Spleen (tissue), 11 donors: ENCODE data around the gene ALPK3. TPM values are rescaled to one million over a fixed set of nuclear protein-coding genes. Genes with fewer than 3 reads are reported as not detected.

ENCODE experiments used
- DNase-seq: peaks from one replicate; pipeline ENCODE4 v3.0.0-alpha.2; 2020
- H3K27ac ChIP-seq, 8 donors: fragments of 200-600 bp; sonication (generic) in 7 of 8; 1 replicate in 4 of 8; 2 replicates in 4 of 8; pipeline versions ENCODE4 v1.5.0 to v1.8.0; 2016 to 2021; ENCODE audit warnings: inconsistent platforms in 4 of 8, mild to moderate bottlenecking in 4 of 8, moderate library complexity in 1 of 8
- H3K27me3 ChIP-seq, 7 donors: fragments of 200-600 bp; sonication (generic) in 6 of 7; replicated peaks in 1 of 7; 1 replicate in 4 of 7; 2 replicates in 3 of 7; pipeline versions ENCODE4 v1.5.0 to v1.8.0; 2016 to 2021; ENCODE audit warnings: inconsistent platforms in 3 of 7, mild to moderate bottlenecking in 1 of 7
- H3K36me3 ChIP-seq, 6 donors: fragments of 200-600 bp; sonication (generic) in 5 of 6; 1 replicate in 4 of 6; 2 replicates in 2 of 6; pipeline versions ENCODE4 v1.5.0 to v1.8.0; 2016 to 2021; ENCODE audit warnings: inconsistent platforms in 2 of 6
- H3K4me1 ChIP-seq, 6 donors: fragments of 200-600 bp; sonication (generic) in 5 of 6; 1 replicate in 3 of 6; 2 replicates in 3 of 6; pipeline versions ENCODE4 v1.5.0 to v1.8.0; 2016 to 2021; ENCODE audit warnings: inconsistent platforms in 3 of 6
- H3K4me3 ChIP-seq, 8 donors: fragments of 200-600 bp; sonication (generic) in 7 of 8; 1 replicate in 4 of 8; 2 replicates in 4 of 8; pipeline versions ENCODE4 v1.5.0 to v1.8.0; 2016 to 2021; ENCODE audit warnings: inconsistent platforms in 4 of 8, mild to moderate bottlenecking in 4 of 8, moderate library complexity in 2 of 8
- H3K9me3 ChIP-seq, 8 donors: fragments of 200-600 bp; sonication (generic) in 7 of 8; 1 replicate in 4 of 8; 2 replicates in 4 of 8; pipeline versions ENCODE4 v1.5.0 to v1.8.0; 2016 to 2021; ENCODE audit warnings: inconsistent platforms in 4 of 8
- CTCF ChIP-seq, 11 experiments: fragments of 200-600 bp in 7 of 11; fragments of 450-650 bp in 4 of 11; sonication (generic) in 4 of 11; IDR thresholded peaks in 8 of 11; conservative IDR thresholded peaks in 3 of 11; 1 replicate in 7 of 11; 2 replicates in 4 of 11; pipeline versions ENCODE4 v1.4.0 to v1.8.0; 2016 to 2021; ENCODE audit warnings: antibody characterized with exemption in 11 of 11, inconsistent platforms in 4 of 11, mild to moderate bottlenecking in 1 of 11
- POLR2A ChIP-seq, 3 donors: fragments of 450-650 bp; IDR thresholded peaks; one replicate each; pipeline ENCODE4 v1.5.1; 2017; ENCODE audit warnings: antibody characterized with exemption in 3 of 3, mild to moderate bottlenecking in 1 of 3
- POLR2AphosphoS5 ChIP-seq, 3 donors: sonication (generic); formaldehyde crosslinking; IDR thresholded peaks; one replicate each; pipeline ENCODE4 v1.5.1; 2017; ENCODE audit warnings: antibody characterized with exemption in 3 of 3
- WGBS, 5 donors: extraction: QIAGEN DNeasy Blood & Tissue Kit in 3 of 5; methylation state at CpG; one replicate each; pipeline versions ENCODE4 v1.1.5 to v1.1.7; 2013 to 2018; 5-methylcytosine and 5-hydroxymethylcytosine counted together
- intact Hi-C: fragments of 100-400 bp; cut with DNase I; formaldehyde crosslinking; loops from one replicate; pipeline ENCODE4 v1.15.0; 2023; ENCODE audit warnings: low total_unique reads
- polyA plus RNA-seq, 3 donors: library from polyadenylated mRNA; stranded (reverse); fragments of 200-250 nt; gene quantifications; one replicate each; pipeline ENCODE4 v1.2.1, GENCODE V29; 2013
- total RNA-seq, 7 donors: library from RNA; depleted of rRNA in 3 of 7; stranded (reverse); fragments of >200 nt in 3 of 7; fragmentation: NEBNext Ultra II Directional in 4 of 7; extraction: Animal tissue kit (Norgen Biotek cat#: 25700) in 4 of 7; gene quantifications; one replicate each; pipeline versions ENCODE4 v1.1.0 to v1.2.1, GENCODE V29; 2016 to 2021
- donor health status: healthy with polysubstance abuse.
- donor health status: DM: no; HTN: no; CAD: no; lungs with moderate emphysema.
- donor health status: DM: no; HTN: no; CAD: no.
- donor health status: Bipolar disorder and iron deficiency.
- donor health status: healthy.
- donor health status: DM: no; HTN: no; CAD: no.
- donor health status: DM: yes; HTN: yes; CAD: no.

Gene ALPK3
- total and polyA plus RNA-seq, 10 donors = 0.13 to 1.1 (median 0.73) TPM

- no peak overlapping the region for H3K4me3 ChIP-seq
- intact Hi-C loops = no loop called here
Measured at GRCh38 chr15:84800365-84800806, 16.8 kb upstream of the ALPK3 start.

GRCh38 chr15:84804005-84804900 is 12.9 kb upstream of the ALPK3 start:
- no peaks in the 10 kb centered on the region for H3K27me3 ChIP-seq
- WGBS, 5 donors = 76 to 88% (median 82%) methylated on average over 4 of the region's 4 CpGs
- peaks cover 0 to 87% (median 51%) of the 10 kb centered on the region in 6 donors for H3K36me3 ChIP-seq
- no peak overlapping the region for H3K4me3 ChIP-seq
- no peaks in the 10 kb centered on the region for H3K9me3 ChIP-seq
- TF ChIP-seq POLR2A (IDR thresholded peaks at IDR 0.05) = no peak
- no peak for TF ChIP-seq CTCF (IDR thresholded peaks at IDR 0.05 in 8 of 11, conservative IDR thresholded peaks at IDR 0.05 in 3 of 11)
- no peak for TF ChIP-seq POLR2AphosphoS5 (IDR thresholded peaks at IDR 0.05)
- DNase-seq = no peak
- peaks cover 0 to 8% (median 2%) of the 10 kb centered on the region in 6 donors for H3K4me1 ChIP-seq
- intact Hi-C loops = no loop called here
- H3K27ac ChIP-seq = peak overlapping the region in 3 of 8 donors; percentile 10 to 51 (median 15)

More at GRCh38 chr15:84800365-84800806, 16.8 kb upstream of the ALPK3 start:
- 91 to 98% (median 92%) methylated on average over 3 of the region's 3 CpGs for WGBS, 5 donors
- no peak for DNase-seq
- Histone ChIP-seq H3K27me3 (no peaks in the 10 kb centered on the region), H3K4me1 (peaks cover 0 to 8% (median 2%) of the 10 kb centered on the region in 6 donors), H3K27ac (no peak overlapping the region), H3K36me3 (peaks cover 0 to 98% (median 77%) of the 10 kb centered on the region in 6 donors), H3K9me3 (no peaks in the 10 kb centered on the region)
- TF ChIP-seq POLR2AphosphoS5 (IDR thresholded peaks at IDR 0.05) = no peak
- no peak for TF ChIP-seq POLR2A (IDR thresholded peaks at IDR 0.05)
- TF ChIP-seq CTCF (IDR thresholded peaks at IDR 0.05 in 8 of 11, conservative IDR thresholded peaks at IDR 0.05 in 3 of 11) = no peak

- TF ChIP-seq POLR2AphosphoS5 (IDR thresholded peaks at IDR 0.05) (no peak), POLR2A (IDR thresholded peaks at IDR 0.05) (no peak), CTCF (IDR thresholded peaks at IDR 0.05 in 8 of 11, conservative IDR thresholded peaks at IDR 0.05 in 3 of 11) (no peak)
Measured at GRCh38 chr15:84805221-84805620, 11.9 kb upstream of the ALPK3 start.

GRCh38 chr15:84807228-84807627 is 9.9 kb upstream of the ALPK3 start:
- intact Hi-C loops = no loop called here
- no peak for DNase-seq
- no peak overlapping the region for H3K4me3 ChIP-seq
- WGBS, 5 donors = 61 to 71% (median 65%) methylated on average over 3 of the region's 3 CpGs
- H3K27ac ChIP-seq = no peak overlapping the region
- no peaks in the 10 kb centered on the region for H3K9me3 ChIP-seq
- H3K36me3 ChIP-seq = peaks cover 0 to 57% (median 22%) of the 10 kb centered on the region in 6 donors
- H3K27me3 ChIP-seq = no peaks in the 10 kb centered on the region
- H3K4me1 ChIP-seq = peaks cover 0 to 8% (median 2%) of the 10 kb centered on the region in 6 donors
- no peak for TF ChIP-seq POLR2A (IDR thresholded peaks at IDR 0.05)
- no peak for TF ChIP-seq POLR2AphosphoS5 (IDR thresholded peaks at IDR 0.05)
- no peak for TF ChIP-seq CTCF (IDR thresholded peaks at IDR 0.05 in 8 of 11, conservative IDR thresholded peaks at IDR 0.05 in 3 of 11)

More at GRCh38 chr15:84805221-84805620, 11.9 kb upstream of the ALPK3 start:
- 76 to 89% (median 83%) methylated on average over 1 of the region's 1 CpG for WGBS, 5 donors
- Histone ChIP-seq H3K27me3 (no peaks in the 10 kb centered on the region), H3K27ac (peak overlapping the region in 2 of 8 donors; percentile 10 to 15), H3K9me3 (no peaks in the 10 kb centered on the region), H3K4me3 (no peak overlapping the region), H3K4me1 (peaks cover 0 to 8% (median 2%) of the 10 kb centered on the region in 6 donors), H3K36me3 (peaks cover 0 to 77% (median 42%) of the 10 kb centered on the region in 6 donors)
- intact Hi-C loops = no loop called here
- no peak for DNase-seq
